Lung (tissue), 12 donors: ENCODE data around the gene NOS1AP. TPM values are rescaled to one million over a fixed set of nuclear protein-coding genes. Genes with fewer than 3 reads are reported as not detected.
A peak's percentile ranks its signal among the peaks of the same experiment; 100 is the strongest.

Source experiments
- ATAC-seq: fragments of 200-7000 bp; cut with Tn5 transposase; one replicate; pipeline ENCODE4 v1.9.1; 2020; ENCODE audit warnings: moderate number of reproducible peaks; ENCODE audit not compliant: insufficient read depth, low FRiP score
- DNase-seq, 3 donors: peaks; one replicate each; pipeline ENCODE4 v3.0.0-alpha.2; 2013 to 2017
- H3K27ac ChIP-seq, 2 donors: one replicate each; pipeline ENCODE4 v1.5.1; 2013; ENCODE audit warnings: mild to moderate bottlenecking in 2 of 2, moderate library complexity in 2 of 2, control low read depth in 1 of 2, inconsistent platforms in 1 of 2, low read depth in 1 of 2, low read length in 1 of 2
- H3K27me3 ChIP-seq, 3 donors: one replicate each; pipeline ENCODE4 v1.5.1; 2013; ENCODE audit warnings: low read length in 2 of 3; ENCODE audit not compliant: control insufficient read depth in 3 of 3, insufficient read depth in 3 of 3
- H3K36me3 ChIP-seq, 4 donors: one replicate each; pipeline ENCODE4 v1.5.1; 2013; ENCODE audit warnings: low read length in 4 of 4, mild to moderate bottlenecking in 1 of 4, moderate library complexity in 1 of 4; ENCODE audit not compliant: control insufficient read depth in 4 of 4, insufficient read depth in 4 of 4
- H3K4me1 ChIP-seq, 5 donors: one replicate each; pipeline ENCODE4 v1.5.1; 2013; ENCODE audit warnings: low read length in 5 of 5, mild to moderate bottlenecking in 2 of 5, moderate library complexity in 1 of 5; ENCODE audit not compliant: control insufficient read depth in 5 of 5, insufficient read depth in 5 of 5
- H3K4me3 ChIP-seq: one replicate; pipeline ENCODE4 v1.5.1; 2013; ENCODE audit warnings: mild to moderate bottlenecking, control low read depth, moderate library complexity
- H3K9ac ChIP-seq, 2 donors: one replicate each; pipeline ENCODE4 v1.5.1; 2013; ENCODE audit warnings: low read length in 2 of 2, control low read depth in 1 of 2; ENCODE audit not compliant: insufficient read depth in 1 of 2
- H3K9me3 ChIP-seq, 4 donors: one replicate each; pipeline ENCODE4 v1.5.1; 2013; ENCODE audit warnings: low read length in 3 of 4, mild to moderate bottlenecking in 1 of 4, moderate library complexity in 1 of 4; ENCODE audit not compliant: control insufficient read depth in 4 of 4, insufficient read depth in 3 of 4
- CTCF ChIP-seq: IDR thresholded peaks from 2 replicates; pipeline ENCODE4 v1.5.1; 2012; ENCODE audit warnings: mild to moderate bottlenecking; ENCODE audit errors: control extremely low read depth, extremely low read depth
- WGBS, 2 donors: extraction: QIAGEN DNeasy Blood & Tissue Kit; methylation state at CpG; one replicate each; pipeline ENCODE4 v1.1.7; 2013; 5-methylcytosine and 5-hydroxymethylcytosine counted together
- polyA plus RNA-seq, 2 donors: library from polyadenylated mRNA; stranded (reverse); fragments of 200-250 nt; gene quantifications; one replicate each; pipeline ENCODE4 v1.2.1, GENCODE V29; 2013
- total RNA-seq, 2 donors: library from RNA; depleted of rRNA in 1 of 2; stranded (reverse); fragments of >200 nt in 1 of 2; gene quantifications; one replicate each; pipeline ENCODE4 v1.2.1, GENCODE V29; 2014 to 2021
- donor health status: control.
- donor health status: control.
- donor health status: Bipolar disorder and iron deficiency.
- donor health status: healthy.
- donor health status: DM: yes; HTN: yes; CAD: no.

Gene NOS1AP
- total and polyA plus RNA-seq, 4 donors: 0.57 to 5.0 (median 1.2) TPM

GRCh38 chr1:162391790-162392563 lies 322.5 kb downstream of the NOS1AP start:
- ATAC-seq: peak; percentile 43
- no peak overlapping the region for H3K9ac ChIP-seq
- H3K27me3 ChIP-seq: no peaks in the 10 kb centered on the region
- H3K4me1 ChIP-seq: peaks cover 0 to 3% (median 0%) of the 10 kb centered on the region in 5 donors
- H3K36me3 ChIP-seq: no peaks in the 10 kb centered on the region
- H3K4me3 ChIP-seq: no peak overlapping the region
- H3K9me3 ChIP-seq: no peaks in the 10 kb centered on the region
- peak; percentile 52 for TF ChIP-seq CTCF
- no peak overlapping the region for H3K27ac ChIP-seq
- peak in 2 of 3 donors; percentile 52 to 65 for DNase-seq
- WGBS, 2 donors: 46 to 50% methylated on average over 4 of the region's 4 CpGs

GRCh38 chr1:162396201-162396906 lies 326.9 kb downstream of the NOS1AP start:
- no peak for ATAC-seq
- TF ChIP-seq CTCF: no peak
- Histone ChIP-seq H3K27me3 (no peaks in the 10 kb centered on the region), H3K27ac (no peak overlapping the region), H3K36me3 (no peaks in the 10 kb centered on the region), H3K4me3 (no peak overlapping the region), H3K9me3 (no peaks in the 10 kb centered on the region), H3K9ac (no peak overlapping the region), H3K4me1 (peaks cover 0 to 3% (median 0%) of the 10 kb centered on the region in 5 donors)
- no peak for DNase-seq
- 83 to 93% methylated on average over 3 of the region's 3 CpGs for WGBS, 2 donors

GRCh38 chr1:162397039-162397448 lies 327.6 kb downstream of the NOS1AP start:
- DNase-seq (no peak), ATAC-seq (no peak)
- WGBS, 2 donors: 86 to 90% methylated on average over 3 of the region's 3 CpGs
- Histone ChIP-seq H3K9ac (no peak overlapping the region), H3K9me3 (no peaks in the 10 kb centered on the region), H3K36me3 (no peaks in the 10 kb centered on the region), H3K27ac (no peak overlapping the region), H3K27me3 (no peaks in the 10 kb centered on the region), H3K4me1 (peaks cover 0 to 1% (median 0%) of the 10 kb centered on the region in 5 donors), H3K4me3 (no peak overlapping the region)
- no peak for TF ChIP-seq CTCF
